Panc1 (cell line): ENCODE results near the gene NYAP1. TPM values are rescaled to one million over a fixed set of nuclear protein-coding genes. Genes with fewer than 3 reads are reported as not detected.
A peak's percentile ranks its signal among the peaks of the same experiment; 100 is the strongest.

Experiments used
- ATAC-seq: fragments of 200-7000 bp; cut with Tn5 transposase; 2 replicates; pipeline ENCODE4 v1.9.1; 2020; ENCODE audit warnings: mild to moderate bottlenecking, moderate library complexity
- BruUV-seq: library from RNA; stranded (reverse); fragments of 400-500 nt; replicated peaks from 2 replicates; lab custom pipeline; 2021; lab: Mats Ljungman, UMichigan
- CTCF ChIA-PET: fragments of 300-600 bp; sonication (Branson Sonifier 250); formaldehyde crosslinking; loops from one replicate; lab custom pipeline; 2022; ENCODE audit warnings: antibody characterized with exemption; lab: Charles Lee
- POLR2A ChIA-PET: fragments of 300-600 bp; sonication (Branson Sonifier 250); formaldehyde crosslinking; loops from one replicate; lab custom pipeline; 2022; ENCODE audit warnings: antibody characterized with exemption; lab: Charles Lee
- DNase-seq: peaks from one replicate; pipeline ENCODE4 v3.0.0-alpha.2; 2010; ENCODE audit warnings: low read depth, low spot score
- H3K27ac ChIP-seq: 2 replicates; pipeline ENCODE4 v1.5.1; 2011; ENCODE audit warnings: mild to moderate bottlenecking, low read length, inconsistent platforms
- H3K27me3 ChIP-seq: fragments of 200-500 bp; sonication (Bioruptor generic); 2 replicates; pipeline ENCODE4 v1.6.0; 2014; ENCODE audit warnings: low read length, inconsistent platforms; ENCODE audit not compliant: control insufficient read depth, insufficient read depth
- H3K36me3 ChIP-seq: fragments of 200-500 bp; sonication (Bioruptor generic); 2 replicates; pipeline ENCODE4 v1.5.1; 2014; ENCODE audit warnings: inconsistent platforms, mild to moderate bottlenecking, low read length, moderate library complexity; ENCODE audit not compliant: control insufficient read depth, insufficient read depth
- H3K4me1 ChIP-seq: 2 replicates; pipeline ENCODE4 v1.5.1; 2011; ENCODE audit warnings: inconsistent platforms, mild to moderate bottlenecking, low read length, moderate library complexity; ENCODE audit not compliant: control insufficient read depth, insufficient read depth
- H3K4me3 ChIP-seq, 2 experiments: 2 replicates each; pipeline ENCODE4 v1.5.1; 2011 to 2012; ENCODE audit warnings: low read depth in 2 of 2, low read length in 2 of 2, mild to moderate bottlenecking in 2 of 2, inconsistent platforms in 1 of 2, moderate library complexity in 1 of 2
- H3K9me3 ChIP-seq: fragments of 200-500 bp; sonication (Bioruptor generic); 2 replicates; pipeline ENCODE4 v1.5.1; 2014; ENCODE audit warnings: low read depth, mild to moderate bottlenecking, inconsistent platforms, low read length, moderate library complexity; ENCODE audit not compliant: control insufficient read depth, insufficient read depth
- POLR2AphosphoS5 ChIP-seq: IDR thresholded peaks from 2 replicates; pipeline ENCODE4 v1.6.1; 2012; ENCODE audit warnings: mild to moderate bottlenecking, low read depth, low read length, moderate library complexity
- SIN3A ChIP-seq: IDR thresholded peaks from 2 replicates; pipeline ENCODE4 v1.6.1; 2012; ENCODE audit warnings: low read depth, mild to moderate bottlenecking, low read length, moderate library complexity, borderline replicate concordance; ENCODE audit not compliant: insufficient read depth
- TCF7L2 ChIP-seq: IDR thresholded peaks from 2 replicates; pipeline ENCODE4 v1.6.1; 2011; ENCODE audit warnings: mild to moderate bottlenecking, low read depth, low read length, inconsistent platforms
- in situ Hi-C: cut with HindIII; loops from 2 replicates; pipeline ENCODE4 v1.10.0; 2016; ENCODE audit warnings: low sequenced_read_pairs, low pct_unique_long_range_greater_than_20kb
- intact Hi-C: fragments of 100-400 bp; cut with micrococcal nuclease; formaldehyde crosslinking; loops from one replicate; pipeline ENCODE4 v1.10.0; 2022; ENCODE audit not compliant: unreplicated experiment
- total RNA-seq: library from RNA; stranded (reverse); gene quantifications from one replicate; pipeline ENCODE4 v1.2.1, GENCODE V29; 2021; ENCODE audit not compliant: unreplicated experiment
- TF ChIP-seq, protein P1 (sequence below), 2 experiments: IDR thresholded peaks; 2 replicates each; pipeline ENCODE4 v1.6.1; 2011 to 2012; ENCODE audit warnings: low read depth in 2 of 2, control low read depth in 1 of 2, low read length in 1 of 2, mild to moderate bottlenecking in 1 of 2, moderate library complexity in 1 of 2; ENCODE audit not compliant: insufficient read depth in 1 of 2
- TF ChIP-seq, protein P2 (sequence below): fragments of 450-650 bp; IDR thresholded peaks from 2 replicates; pipeline ENCODE4 v1.5.1; 2017; ENCODE audit warnings: mild to moderate bottlenecking

The NYAP1 gene
- total RNA-seq, 1 experiment from 2014 or later = 4.0 TPM

DNA sequence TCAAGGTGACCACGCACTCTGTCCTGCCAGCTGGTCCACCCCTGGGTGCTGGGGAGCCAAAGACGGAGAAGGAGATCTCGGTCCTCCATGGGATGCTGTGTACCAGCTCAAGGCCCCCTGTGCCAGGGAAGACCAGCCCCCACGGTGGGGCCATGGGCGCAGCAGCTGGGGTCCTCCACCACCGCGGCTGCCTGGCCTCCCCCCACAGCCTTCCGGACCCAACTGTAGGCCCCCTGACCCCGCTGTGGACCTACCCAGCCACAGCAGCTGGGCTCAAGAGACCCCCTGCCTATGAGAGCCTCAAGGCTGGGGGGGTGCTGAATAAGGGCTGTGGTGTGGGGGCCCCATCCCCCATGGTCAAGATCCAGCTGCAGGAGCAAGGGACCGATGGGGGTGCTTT, 5.4 kb downstream of the NYAP1 start:
- no peaks in the 10 kb centered on the region for H3K36me3 ChIP-seq
- H3K9me3 ChIP-seq = no peaks in the 10 kb centered on the region
- TF ChIP-seq, protein P1, sequence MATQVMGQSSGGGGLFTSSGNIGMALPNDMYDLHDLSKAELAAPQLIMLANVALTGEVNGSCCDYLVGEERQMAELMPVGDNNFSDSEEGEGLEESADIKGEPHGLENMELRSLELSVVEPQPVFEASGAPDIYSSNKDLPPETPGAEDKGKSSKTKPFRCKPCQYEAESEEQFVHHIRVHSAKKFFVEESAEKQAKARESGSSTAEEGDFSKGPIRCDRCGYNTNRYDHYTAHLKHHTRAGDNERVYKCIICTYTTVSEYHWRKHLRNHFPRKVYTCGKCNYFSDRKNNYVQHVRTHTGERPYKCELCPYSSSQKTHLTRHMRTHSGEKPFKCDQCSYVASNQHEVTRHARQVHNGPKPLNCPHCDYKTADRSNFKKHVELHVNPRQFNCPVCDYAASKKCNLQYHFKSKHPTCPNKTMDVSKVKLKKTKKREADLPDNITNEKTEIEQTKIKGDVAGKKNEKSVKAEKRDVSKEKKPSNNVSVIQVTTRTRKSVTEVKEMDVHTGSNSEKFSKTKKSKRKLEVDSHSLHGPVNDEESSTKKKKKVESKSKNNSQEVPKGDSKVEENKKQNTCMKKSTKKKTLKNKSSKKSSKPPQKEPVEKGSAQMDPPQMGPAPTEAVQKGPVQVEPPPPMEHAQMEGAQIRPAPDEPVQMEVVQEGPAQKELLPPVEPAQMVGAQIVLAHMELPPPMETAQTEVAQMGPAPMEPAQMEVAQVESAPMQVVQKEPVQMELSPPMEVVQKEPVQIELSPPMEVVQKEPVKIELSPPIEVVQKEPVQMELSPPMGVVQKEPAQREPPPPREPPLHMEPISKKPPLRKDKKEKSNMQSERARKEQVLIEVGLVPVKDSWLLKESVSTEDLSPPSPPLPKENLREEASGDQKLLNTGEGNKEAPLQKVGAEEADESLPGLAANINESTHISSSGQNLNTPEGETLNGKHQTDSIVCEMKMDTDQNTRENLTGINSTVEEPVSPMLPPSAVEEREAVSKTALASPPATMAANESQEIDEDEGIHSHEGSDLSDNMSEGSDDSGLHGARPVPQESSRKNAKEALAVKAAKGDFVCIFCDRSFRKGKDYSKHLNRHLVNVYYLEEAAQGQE (IDR thresholded peaks at IDR 0.05; ENCODE audit: insufficient read depth in 1 of 2, low read depth in 2 of 2, low read length in 1 of 2) = no peak
- TF ChIP-seq TCF7L2 (no peak), POLR2AphosphoS5 (no peak), SIN3A (no peak)
- TF ChIP-seq, protein P2, sequence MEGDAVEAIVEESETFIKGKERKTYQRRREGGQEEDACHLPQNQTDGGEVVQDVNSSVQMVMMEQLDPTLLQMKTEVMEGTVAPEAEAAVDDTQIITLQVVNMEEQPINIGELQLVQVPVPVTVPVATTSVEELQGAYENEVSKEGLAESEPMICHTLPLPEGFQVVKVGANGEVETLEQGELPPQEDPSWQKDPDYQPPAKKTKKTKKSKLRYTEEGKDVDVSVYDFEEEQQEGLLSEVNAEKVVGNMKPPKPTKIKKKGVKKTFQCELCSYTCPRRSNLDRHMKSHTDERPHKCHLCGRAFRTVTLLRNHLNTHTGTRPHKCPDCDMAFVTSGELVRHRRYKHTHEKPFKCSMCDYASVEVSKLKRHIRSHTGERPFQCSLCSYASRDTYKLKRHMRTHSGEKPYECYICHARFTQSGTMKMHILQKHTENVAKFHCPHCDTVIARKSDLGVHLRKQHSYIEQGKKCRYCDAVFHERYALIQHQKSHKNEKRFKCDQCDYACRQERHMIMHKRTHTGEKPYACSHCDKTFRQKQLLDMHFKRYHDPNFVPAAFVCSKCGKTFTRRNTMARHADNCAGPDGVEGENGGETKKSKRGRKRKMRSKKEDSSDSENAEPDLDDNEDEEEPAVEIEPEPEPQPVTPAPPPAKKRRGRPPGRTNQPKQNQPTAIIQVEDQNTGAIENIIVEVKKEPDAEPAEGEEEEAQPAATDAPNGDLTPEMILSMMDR = no peak
- ChIA-PET CTCF (no interaction called here), POLR2A (no interaction called here)
- intact Hi-C loops = no loop called here
- no TSS peak for BruUV-seq
- in situ Hi-C loops = no loop called here
- ATAC-seq (no peak), DNase-seq (no peak)
- no peak overlapping the region for H3K27ac ChIP-seq
- peaks cover 17% of the 10 kb centered on the region for H3K4me1 ChIP-seq
- H3K4me3 ChIP-seq = no peak overlapping the region
- no peaks in the 10 kb centered on the region for H3K27me3 ChIP-seq

DNA sequence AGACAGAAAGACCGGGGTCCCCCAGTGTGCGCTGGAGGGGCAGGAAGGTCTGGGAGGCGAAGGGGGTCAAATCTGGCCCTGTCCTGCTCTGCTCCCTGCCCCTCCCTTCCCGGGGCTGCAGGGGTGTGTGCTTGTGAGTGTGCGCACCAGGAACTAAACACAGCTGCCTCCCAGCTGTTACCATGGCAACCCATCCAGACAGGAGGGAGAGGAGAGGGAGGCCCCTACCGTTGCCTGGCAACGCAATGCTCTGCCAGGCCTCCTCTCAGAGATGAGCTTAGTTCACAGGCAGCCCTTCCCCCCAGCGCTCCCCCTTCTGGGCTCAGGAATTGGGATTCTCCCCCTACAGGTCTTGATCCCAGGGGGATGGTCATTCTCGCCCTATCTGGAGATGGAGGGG, 6.1 kb downstream of the NYAP1 start:
- CTCF ChIA-PET = no interaction called here
- H3K4me3 ChIP-seq = no peak overlapping the region
- BruUV-seq = no TSS peak
- no peak overlapping the region for H3K27ac ChIP-seq
- H3K9me3 ChIP-seq = no peaks in the 10 kb centered on the region
- TF ChIP-seq SIN3A (no peak), TCF7L2 (no peak), POLR2AphosphoS5 (no peak)
- TF ChIP-seq, protein P2 = no peak
- TF ChIP-seq, protein P1 (IDR thresholded peaks at IDR 0.05; ENCODE audit: insufficient read depth in 1 of 2, low read depth in 2 of 2, low read length in 1 of 2) = no peak
- intact Hi-C loops (no loop called here), in situ Hi-C loops (no loop called here)
- H3K27me3 ChIP-seq = no peaks in the 10 kb centered on the region
- ATAC-seq = peak; percentile 63
- peaks cover 17% of the 10 kb centered on the region for H3K4me1 ChIP-seq
- POLR2A ChIA-PET = interaction anchor here (0.6 kb wide), 1 partner anchor 34 kb away, joined by 3 read pairs; no protein-coding TSS in a partner anchor
- DNase-seq = no peak
- no peaks in the 10 kb centered on the region for H3K36me3 ChIP-seq
